HCT116 (cell line): Measurements from ENCODE around the gene ATG4B.

Source experiments
- EZH2phosphoT487 ChIP-seq: fragments of 200-600 bp; IDR thresholded peaks from 2 replicates; pipeline ENCODE4 v1.6.1; 2018; ENCODE audit warnings: antibody characterized with exemption, borderline replicate concordance
- POLR2A ChIP-seq: IDR thresholded peaks from 2 replicates; pipeline ENCODE4 v1.7.0; 2011; ENCODE audit warnings: borderline replicate concordance; ENCODE audit not compliant: insufficient read depth, insufficient read length; ENCODE audit errors: extremely low read depth
- POLR2AphosphoS5 ChIP-seq: IDR thresholded peaks from 2 replicates; pipeline ENCODE4 v1.6.1; 2011; ENCODE audit warnings: mild to moderate bottlenecking, low read depth, low read length, moderate library complexity
- ZFX ChIP-seq: fragments of 450-650 bp; IDR thresholded peaks from 2 replicates; pipeline ENCODE4 v1.6.1; 2017
- TF ChIP-seq, protein P1 (sequence below), 3 experiments: fragments of 200-600 bp in 1 of 3; sonication (generic) in 1 of 3; IDR thresholded peaks in 2 of 3; conservative IDR thresholded peaks in 1 of 3; 2 replicates each; pipeline ENCODE4 v1.5.1; 2012 to 2017; ENCODE audit warnings: low read depth in 2 of 3, low read length in 2 of 3, antibody characterized with exemption in 1 of 3, borderline replicate concordance in 1 of 3, control low read depth in 1 of 3, mild to moderate bottlenecking in 1 of 3, mixed read lengths in 1 of 3, mixed run types in 1 of 3, moderate library complexity in 1 of 3; ENCODE audit not compliant: insufficient read depth in 1 of 3

DNA sequence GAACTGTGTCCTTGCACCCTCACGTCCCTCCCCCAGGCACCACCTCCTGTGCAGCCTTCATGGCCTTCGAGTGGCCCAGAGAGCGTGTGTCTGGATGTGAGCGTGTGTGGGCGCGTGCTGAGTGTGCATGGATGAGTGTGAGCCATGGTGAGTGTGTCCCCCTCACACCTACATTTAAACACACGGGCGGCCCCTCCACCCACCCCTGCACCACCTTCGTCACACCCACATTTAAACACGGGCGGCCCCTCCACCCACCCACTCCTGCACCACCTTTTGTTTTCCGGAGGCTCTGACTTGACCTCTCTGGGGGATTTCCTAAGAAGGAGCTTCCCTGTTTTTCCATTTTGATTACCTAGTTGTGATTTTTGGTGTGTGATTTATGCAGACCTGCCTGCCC, 31.3 kb downstream of the ATG4B start:
- TF ChIP-seq POLR2A, result no peak
- TF ChIP-seq, protein P1, sequence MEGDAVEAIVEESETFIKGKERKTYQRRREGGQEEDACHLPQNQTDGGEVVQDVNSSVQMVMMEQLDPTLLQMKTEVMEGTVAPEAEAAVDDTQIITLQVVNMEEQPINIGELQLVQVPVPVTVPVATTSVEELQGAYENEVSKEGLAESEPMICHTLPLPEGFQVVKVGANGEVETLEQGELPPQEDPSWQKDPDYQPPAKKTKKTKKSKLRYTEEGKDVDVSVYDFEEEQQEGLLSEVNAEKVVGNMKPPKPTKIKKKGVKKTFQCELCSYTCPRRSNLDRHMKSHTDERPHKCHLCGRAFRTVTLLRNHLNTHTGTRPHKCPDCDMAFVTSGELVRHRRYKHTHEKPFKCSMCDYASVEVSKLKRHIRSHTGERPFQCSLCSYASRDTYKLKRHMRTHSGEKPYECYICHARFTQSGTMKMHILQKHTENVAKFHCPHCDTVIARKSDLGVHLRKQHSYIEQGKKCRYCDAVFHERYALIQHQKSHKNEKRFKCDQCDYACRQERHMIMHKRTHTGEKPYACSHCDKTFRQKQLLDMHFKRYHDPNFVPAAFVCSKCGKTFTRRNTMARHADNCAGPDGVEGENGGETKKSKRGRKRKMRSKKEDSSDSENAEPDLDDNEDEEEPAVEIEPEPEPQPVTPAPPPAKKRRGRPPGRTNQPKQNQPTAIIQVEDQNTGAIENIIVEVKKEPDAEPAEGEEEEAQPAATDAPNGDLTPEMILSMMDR (IDR thresholded peaks at IDR 0.05 in 2 of 3, conservative IDR thresholded peaks at IDR 0.05 in 1 of 3; ENCODE audit: borderline replicate concordance in 1 of 3, insufficient read depth in 1 of 3, low read depth in 2 of 3, low read length in 2 of 3), result no peak
- no peak for TF ChIP-seq POLR2AphosphoS5
- TF ChIP-seq EZH2phosphoT487, result no peak
- no peak for TF ChIP-seq ZFX
